NCI-H82 (cell line): ENCODE measurements around the gene UBE2L5.

ENCODE experiments used
- DNase-seq: peaks from one replicate; lab custom pipeline; 2025; lab: John Stamatoyannopoulos, UW

The UBE2L5 gene

DNA sequence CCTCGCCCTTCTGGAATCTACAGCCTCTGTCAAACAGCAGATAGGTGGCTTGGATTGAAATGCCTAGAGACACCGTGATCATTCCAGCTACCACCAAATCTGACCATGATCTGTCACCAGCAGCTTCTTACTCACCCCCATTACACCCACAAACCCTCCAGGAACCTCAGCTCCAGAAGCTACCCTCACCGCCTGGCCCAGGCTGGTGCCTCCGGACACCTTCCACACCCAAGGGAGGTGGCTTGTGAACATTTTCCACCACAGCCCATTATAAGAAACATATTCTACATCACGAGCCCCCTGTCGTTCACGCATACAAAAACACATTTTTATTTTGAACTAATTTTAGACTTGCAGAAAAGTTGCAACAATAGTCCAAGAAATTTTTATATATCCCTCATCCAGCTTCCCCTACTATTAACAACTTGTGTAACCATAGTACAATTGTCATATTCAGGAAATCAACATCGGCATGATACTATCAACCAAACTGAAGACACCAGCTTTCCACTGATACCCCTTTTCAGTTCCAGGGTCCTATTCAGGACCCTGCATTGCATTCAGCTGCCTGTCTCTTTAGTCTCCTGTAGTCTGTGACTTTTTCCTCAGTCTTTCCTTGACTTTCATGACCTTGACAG, 15.4 kb upstream of the UBE2L5 start:
- no peak for DNase-seq

GRCh38 chr13:30408319-30409101, 13.8 kb upstream of the UBE2L5 start:
- DNase-seq: peak; percentile 92

- no peak for DNase-seq
Observed at GRCh38 chr13:30409886-30410704, 12.2 kb upstream of the UBE2L5 start.

GRCh38 chr13:30410705-30411125, 11.6 kb upstream of the UBE2L5 start:
- no peak for DNase-seq

DNA sequence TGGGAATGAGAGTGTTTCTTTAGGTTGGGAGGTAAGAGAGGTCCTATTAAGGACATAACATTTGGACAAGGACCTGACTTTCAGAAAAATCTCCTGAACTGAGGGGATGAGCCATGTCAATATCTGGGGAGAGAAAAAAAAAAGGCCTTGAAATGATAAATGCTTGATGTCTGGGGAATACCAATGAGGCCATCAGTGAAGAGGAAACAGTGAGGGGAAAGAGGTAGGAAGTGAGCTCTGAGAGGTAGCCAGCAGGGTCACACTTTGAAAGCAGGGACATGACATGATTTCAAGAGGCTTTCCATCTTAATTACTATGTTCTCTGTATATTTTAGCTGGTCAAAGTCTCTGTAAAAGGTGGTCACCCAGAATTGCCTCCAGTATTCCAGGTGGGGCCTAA, 9.9 kb upstream of the UBE2L5 start:
- DNase-seq: no peak

- DNase-seq: no peak
Observed at GRCh38 chr13:30413842-30414241, 8.5 kb upstream of the UBE2L5 start.

DNA sequence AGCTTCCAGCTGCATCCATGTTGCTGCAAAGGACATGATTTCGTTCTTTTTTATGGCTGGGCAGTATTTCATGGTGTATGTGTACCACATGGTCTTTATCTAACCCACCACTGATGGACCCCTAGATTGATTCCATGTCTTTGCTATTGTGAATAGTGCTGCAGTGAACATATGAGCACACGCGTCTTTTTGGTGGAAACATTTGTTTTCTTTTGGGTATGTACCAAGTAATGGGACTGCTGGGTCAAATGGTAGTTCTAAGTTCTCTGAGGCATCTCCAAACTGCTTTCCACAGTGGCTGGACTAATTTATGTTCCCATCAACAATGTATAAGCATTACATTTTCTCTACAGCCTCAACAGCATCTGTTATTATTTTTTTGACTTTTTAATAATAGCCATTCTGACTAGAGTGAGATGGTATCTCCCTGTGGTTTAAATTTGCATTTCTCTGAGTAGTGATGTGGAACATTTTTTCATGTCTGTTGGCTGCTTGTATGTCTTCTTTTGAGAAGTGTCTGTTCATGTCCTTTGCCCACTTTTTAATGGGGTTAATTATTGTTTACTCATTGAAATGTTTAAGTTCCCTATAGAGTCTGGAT, 6.8 kb upstream of the UBE2L5 start:
- no peak for DNase-seq

DNA sequence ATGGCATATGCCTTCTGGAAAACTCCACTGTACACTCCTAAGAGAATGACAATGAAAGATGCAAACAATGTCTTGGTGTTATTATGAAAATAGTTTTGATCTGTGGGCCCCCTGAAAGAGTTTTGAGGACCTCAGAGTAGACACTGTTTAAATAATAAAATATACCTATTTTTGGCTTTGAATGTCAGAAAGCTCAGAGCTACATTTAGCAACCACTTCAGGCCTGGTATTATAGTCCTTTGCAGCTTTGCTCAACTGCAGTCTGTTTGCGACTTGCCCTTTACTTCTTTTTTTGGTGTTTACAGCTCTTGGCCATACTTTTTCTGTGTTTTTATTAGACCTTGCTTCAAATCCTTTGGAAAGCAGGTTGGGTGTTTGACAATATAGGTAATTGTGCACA, 5.8 kb upstream of the UBE2L5 start:
- DNase-seq: no peak

DNA sequence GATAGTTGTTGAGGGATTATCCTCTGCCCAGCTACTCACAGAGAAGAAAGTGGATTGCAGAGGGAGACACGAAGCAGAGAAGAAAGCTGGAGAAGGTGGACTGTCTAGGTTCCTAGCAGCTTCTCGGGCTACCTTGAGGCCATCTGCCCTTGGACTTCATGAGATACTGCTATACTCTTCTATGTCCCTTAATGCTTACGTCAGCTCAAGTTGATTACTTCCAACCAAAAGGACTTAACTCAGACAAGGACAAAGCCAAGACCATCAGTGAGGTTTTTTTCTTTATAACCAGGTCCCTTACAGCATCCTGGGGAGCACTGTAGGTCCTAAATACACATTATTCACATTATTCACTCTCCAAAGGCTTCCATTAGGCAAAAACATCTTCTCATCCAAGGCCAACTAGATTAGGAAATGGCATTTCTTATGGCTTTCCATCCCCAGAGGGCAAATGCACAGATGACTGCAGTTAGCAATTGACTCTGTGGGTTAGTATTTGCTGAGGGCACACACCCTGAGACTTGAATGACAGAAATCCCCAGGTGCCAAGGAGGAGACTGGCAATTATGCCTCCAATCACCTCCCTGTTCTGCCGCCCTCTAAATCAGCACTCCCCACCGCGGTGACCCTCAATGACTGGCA, 4.1 kb upstream of the UBE2L5 start:
- DNase-seq: no peak

- no peak for DNase-seq
Observed at GRCh38 chr13:30418717-30419459, 3.4 kb upstream of the UBE2L5 start.

DNA sequence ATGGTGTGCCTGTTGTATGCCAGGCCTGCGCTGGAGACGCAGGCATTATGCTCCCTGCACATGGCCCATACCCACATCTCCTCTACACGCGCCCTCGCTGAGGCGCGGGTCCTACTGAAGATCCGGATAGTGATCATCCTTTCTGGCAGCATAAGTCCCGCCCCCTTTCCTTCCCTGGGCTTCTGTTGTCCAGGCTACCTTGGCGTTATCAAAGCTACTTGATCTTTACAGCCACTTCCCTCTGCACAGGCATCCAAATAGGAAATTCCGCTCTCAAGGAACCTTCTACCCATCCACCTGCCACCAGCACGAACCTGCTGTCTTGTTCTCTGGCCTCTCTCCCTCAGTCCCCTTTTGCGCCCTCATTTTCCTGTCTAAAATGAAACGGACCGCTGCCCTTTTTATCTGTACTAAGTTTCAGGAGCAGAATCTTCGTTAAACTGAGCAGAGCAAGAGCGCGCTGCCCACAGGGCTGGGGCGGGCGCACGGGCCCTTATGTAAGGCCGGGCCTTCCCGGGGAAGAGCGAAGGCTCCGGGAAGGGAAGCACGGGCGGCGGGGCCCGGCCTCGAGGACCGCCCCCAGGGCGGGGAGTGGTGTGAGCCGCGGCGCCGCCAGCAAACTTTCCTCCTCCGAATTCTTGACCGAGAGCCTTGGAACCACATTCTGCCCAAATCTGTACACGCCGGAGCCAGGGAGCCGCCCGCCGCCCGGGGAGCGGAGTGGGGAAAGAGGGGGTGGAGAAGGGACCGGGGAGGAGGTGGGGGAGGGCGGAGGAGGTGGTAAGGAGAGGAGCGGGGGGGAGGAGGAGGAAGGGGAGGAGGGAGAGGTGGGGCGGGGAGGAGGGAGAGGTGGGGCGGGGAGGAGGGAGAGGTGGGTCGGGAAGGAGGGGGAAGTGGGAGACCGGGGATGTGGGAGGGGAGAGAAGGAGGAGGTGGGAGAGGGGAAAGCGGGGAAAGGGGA, 920 bp upstream of the UBE2L5 start:
- DNase-seq: peak; percentile 94

GRCh38 chr13:30423891-30424290, 1.6 kb downstream of the UBE2L5 start:
- no peak for DNase-seq

DNA sequence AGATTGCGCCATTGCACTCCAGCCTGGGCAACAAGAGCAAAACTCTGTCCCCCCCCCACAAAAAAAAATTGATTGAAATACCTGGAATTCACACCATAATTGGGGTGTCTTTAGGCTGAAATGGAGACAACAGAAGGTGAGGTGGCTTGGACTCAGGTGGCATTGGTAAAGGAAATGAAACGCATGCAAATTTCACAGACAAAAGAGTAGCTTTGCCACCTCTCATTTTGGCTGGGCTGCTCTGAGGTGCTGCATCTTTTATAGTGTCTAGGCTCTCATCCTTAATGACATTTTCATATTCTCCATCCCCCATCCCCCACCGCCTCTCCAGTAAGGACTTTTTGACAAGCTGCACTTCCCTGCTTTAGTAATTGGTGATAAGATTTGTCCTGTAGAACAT, 6.9 kb downstream of the UBE2L5 start:
- no peak for DNase-seq

DNA sequence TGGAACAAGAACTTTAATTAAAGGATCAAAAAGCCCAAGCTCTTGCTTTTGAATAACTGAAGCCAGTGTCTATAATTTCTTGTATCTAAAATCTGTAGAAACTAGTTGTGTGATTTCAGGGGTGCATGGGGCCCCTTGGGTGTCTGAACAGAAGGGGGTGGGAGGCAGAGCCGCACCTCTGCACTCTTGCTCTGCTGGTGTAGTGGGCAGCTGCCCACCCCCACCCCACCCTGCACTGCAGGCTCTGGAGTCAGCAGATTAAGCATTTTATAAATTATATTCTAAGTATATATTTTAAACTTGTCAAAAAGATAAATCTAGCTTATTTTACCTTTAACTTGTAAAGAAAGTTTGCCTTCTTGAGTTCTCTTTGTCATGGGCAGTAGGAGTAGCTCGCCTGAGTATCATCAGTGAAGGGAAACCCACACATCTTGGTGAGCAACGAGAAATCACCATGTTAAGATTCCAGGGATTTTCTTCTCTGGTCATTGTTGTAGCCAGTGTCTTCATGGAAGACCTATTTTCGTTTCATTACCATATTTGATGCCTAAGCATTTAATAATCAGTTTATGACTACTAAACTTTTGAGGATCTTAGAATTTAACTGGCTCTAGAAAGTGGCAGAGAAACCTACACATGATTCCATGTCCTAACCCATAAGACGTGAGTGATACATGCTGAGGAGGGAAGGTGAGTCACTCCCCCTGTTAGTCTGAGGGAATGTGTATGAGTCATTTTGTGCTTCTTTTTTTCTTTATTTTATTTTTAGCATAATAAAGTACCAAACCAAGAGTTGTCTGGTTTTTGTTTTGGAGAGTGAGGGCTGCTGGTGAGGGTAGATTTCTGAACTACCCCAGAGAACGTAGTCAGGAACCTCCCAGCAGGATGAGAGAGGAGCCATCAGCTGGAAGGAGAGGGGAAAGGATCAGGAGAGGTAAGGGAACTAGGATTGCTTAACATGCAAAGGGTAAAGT, 7.7 kb downstream of the UBE2L5 start:
- no peak for DNase-seq

GRCh38 chr13:30431269-30431940, 9.1 kb downstream of the UBE2L5 start:
- DNase-seq: no peak

- no peak for DNase-seq
Observed at GRCh38 chr13:30435911-30436451, 13.7 kb downstream of the UBE2L5 start.

- no peak for DNase-seq
Observed at GRCh38 chr13:30437177-30437576, 14.9 kb downstream of the UBE2L5 start.

- no peak for DNase-seq
Observed at GRCh38 chr13:30438286-30438685, 16.0 kb downstream of the UBE2L5 start.
